HepG2 (cell line): Measurements from ENCODE around the gene FDPS. TPM values are rescaled to one million over a fixed set of nuclear protein-coding genes. Genes with fewer than 3 reads are reported as not detected.
A peak's percentile ranks its signal among the peaks of the same experiment; 100 is the strongest.

Experiments used
- ARNT ChIP-seq: fragments of 450-650 bp; IDR thresholded peaks from 2 replicates; pipeline ENCODE4 v1.6.1; 2017
- CREB1 ChIP-seq, 2 experiments: fragments of 450-650 bp in 1 of 2; IDR thresholded peaks; 2 replicates each; pipeline ENCODE4 v1.6.1; 2016 to 2017; ENCODE audit warnings: control low read depth in 1 of 2, mild to moderate bottlenecking in 1 of 2, missing compliant biosample characterization in 1 of 2, missing genetic modification characterization in 1 of 2
- ESRRA ChIP-seq: sonication (generic); formaldehyde crosslinking; IDR thresholded peaks from 2 replicates; pipeline ENCODE4 v1.5.1; 2020; ENCODE audit warnings: mild to moderate bottlenecking, low read depth, missing genetic modification reagents
- ETV6 ChIP-seq: sonication (generic); formaldehyde crosslinking; conservative IDR thresholded peaks from 2 replicates; pipeline ENCODE4 v1.4.0; 2020; ENCODE audit warnings: missing genetic modification reagents
- HIVEP1 ChIP-seq: sonication (generic); formaldehyde crosslinking; IDR thresholded peaks from 2 replicates; pipeline ENCODE4 v1.4.0; 2020; ENCODE audit warnings: mild to moderate bottlenecking, missing genetic modification reagents
- HNF1B ChIP-seq: sonication (generic); formaldehyde crosslinking; IDR thresholded peaks from 2 replicates; pipeline ENCODE4 v1.5.1; 2020; ENCODE audit warnings: mild to moderate bottlenecking, moderate library complexity, missing genetic modification reagents
- IKZF5 ChIP-seq: IDR thresholded peaks from 2 replicates; pipeline ENCODE4 v1.6.1; 2018; ENCODE audit warnings: missing genetic modification reagents, mild to moderate bottlenecking, missing compliant biosample characterization
- NBN ChIP-seq: fragments of 450-650 bp; conservative IDR thresholded peaks from 2 replicates; pipeline ENCODE4 v1.6.1; 2017
- NCOA5 ChIP-seq: sonication (generic); formaldehyde crosslinking; IDR thresholded peaks from 2 replicates; pipeline ENCODE4 v1.4.0; 2020; ENCODE audit warnings: missing genetic modification reagents
- RARA ChIP-seq: IDR thresholded peaks from 2 replicates; pipeline ENCODE4 v1.6.1; 2016; ENCODE audit warnings: missing genetic modification reagents, missing compliant biosample characterization
- SCMH1 ChIP-seq: sonication (generic); formaldehyde crosslinking; IDR thresholded peaks from 2 replicates; pipeline ENCODE4 v1.9.0; 2021; ENCODE audit warnings: missing genetic modification reagents, mild to moderate bottlenecking, borderline replicate concordance
- SKIL ChIP-seq: sonication (generic); formaldehyde crosslinking; IDR thresholded peaks from 2 replicates; pipeline ENCODE4 v1.8.0; 2022; ENCODE audit warnings: missing genetic modification reagents, mild to moderate bottlenecking, moderate library complexity, borderline replicate concordance
- SMYD3 ChIP-seq: sonication (generic); formaldehyde crosslinking; IDR thresholded peaks from 2 replicates; pipeline ENCODE4 v1.8.1; 2023; ENCODE audit warnings: mild to moderate bottlenecking, missing genetic modification reagents
- THAP11 ChIP-seq: IDR thresholded peaks from 2 replicates; pipeline ENCODE4 v1.6.1; 2016; ENCODE audit warnings: missing biosample characterization, missing genetic modification reagents
- ZBTB44 ChIP-seq: sonication (generic); formaldehyde crosslinking; IDR thresholded peaks from 2 replicates; pipeline ENCODE4 v1.4.0; 2020; ENCODE audit warnings: missing genetic modification reagents
- ZNF564 ChIP-seq: sonication (generic); formaldehyde crosslinking; IDR thresholded peaks from 2 replicates; pipeline ENCODE4 v1.8.1; 2023; ENCODE audit warnings: mild to moderate bottlenecking, missing genetic modification reagents
- ZNF616 ChIP-seq: sonication (generic); formaldehyde crosslinking; IDR thresholded peaks from 2 replicates; pipeline ENCODE4 v1.5.0; 2020; ENCODE audit warnings: low read depth, mild to moderate bottlenecking, missing genetic modification reagents
- ZNF709 ChIP-seq: sonication (generic); formaldehyde crosslinking; IDR thresholded peaks from 2 replicates; pipeline ENCODE4 v1.5.0; 2020; ENCODE audit warnings: mild to moderate bottlenecking, missing genetic modification reagents
- polyA plus RNA-seq, 8 experiments: library from polyadenylated mRNA; depleted of rRNA in 3 of 8; stranded (reverse) in 7 of 8; unstranded in 1 of 8; fragments of >200 nt; fragmentation: Illumina TruSeq in 4 of 8; extraction: Trizol in 4 of 8; gene quantifications; 2 replicates each; pipeline versions ENCODE4 v1.2.1 to v1.2.3, GENCODE V29; 2011 to 2016; ENCODE audit warnings: low read depth in 4 of 8, missing spikeins in 1 of 8, mixed read lengths in 1 of 8; ENCODE audit not compliant: insufficient read depth in 1 of 8
- total RNA-seq, 5 experiments: library from RNA; depleted of rRNA; stranded (reverse); fragments of >200 nt; fragmentation: Illumina TruSeq; extraction: Trizol; gene quantifications; 2 replicates each; pipeline ENCODE4 v1.2.3, GENCODE V29; 2016; ENCODE audit warnings: low read depth in 1 of 5
- TF ChIP-seq, protein P1 (sequence below): sonication (generic); formaldehyde crosslinking; IDR thresholded peaks from 2 replicates; pipeline ENCODE4 v1.4.0; 2020; ENCODE audit warnings: low read depth, mild to moderate bottlenecking, missing genetic modification reagents
- TF ChIP-seq, protein P2 (sequence below): IDR thresholded peaks from 2 replicates; pipeline ENCODE4 v1.6.1; 2016

FDPS gene
- total and polyA plus RNA-seq, 2 of the 13 experiments (the other 11 are each of a cell fraction or from before 2014, with no cell fraction given): 264 to 519 TPM

DNA sequence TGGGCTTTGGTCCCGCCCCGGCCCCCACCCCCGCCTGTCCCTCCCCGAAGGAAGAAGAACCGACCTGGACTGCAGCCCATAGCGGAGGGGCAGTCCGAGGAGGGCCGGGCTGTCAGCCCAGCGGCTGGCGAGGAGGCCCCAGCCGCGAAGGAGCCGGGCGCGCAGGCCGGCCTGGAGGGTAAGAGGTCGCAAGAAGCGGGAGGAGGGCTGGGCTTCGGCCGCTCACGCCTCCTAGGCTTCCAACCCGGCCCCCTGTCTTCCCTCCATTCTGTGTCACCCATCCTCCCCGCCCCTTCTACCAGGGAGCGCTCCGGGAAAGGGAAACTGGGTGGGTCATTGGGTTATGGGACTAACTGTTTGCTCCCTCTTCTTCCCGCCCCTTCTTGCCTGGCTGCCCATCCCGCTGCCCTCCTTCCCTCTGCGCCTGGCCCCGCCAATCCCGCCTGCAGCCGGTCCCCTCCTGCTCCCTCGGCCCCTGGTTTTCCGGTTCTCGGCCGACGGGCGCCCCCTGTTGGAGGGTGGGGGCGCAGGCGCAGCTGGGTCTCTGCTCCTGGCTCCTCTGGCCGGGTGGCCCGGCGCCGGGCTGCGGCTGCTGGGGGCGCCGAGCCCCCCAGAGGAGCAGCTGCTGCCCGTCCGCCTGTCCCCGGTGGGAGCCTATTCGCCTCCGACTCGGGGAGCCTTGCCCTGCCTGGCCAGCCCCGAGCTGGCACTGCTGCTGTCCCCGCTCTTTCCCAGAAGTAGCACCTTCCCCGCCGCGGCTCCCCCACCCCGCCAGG lies 14.5 kb downstream of the FDPS start (continued):
- TF ChIP-seq SKIL (CRISPR knock-in tag): no peak
- no peak for TF ChIP-seq ZNF616 (CRISPR knock-in tag)
- TF ChIP-seq RARA (CRISPR knock-in tag): 0 out of 2 replicates have a peak, but pooled peaks have one; percentile 35
- TF ChIP-seq CREB1 (IDR thresholded peaks at IDR 0.05): no peak
- TF ChIP-seq CREB1 (CRISPR knock-in tag; IDR thresholded peaks at IDR 0.05): no peak
- peak; percentile 86 for TF ChIP-seq THAP11 (CRISPR knock-in tag)
- no peak for TF ChIP-seq SCMH1
- no peak for TF ChIP-seq ARNT
- TF ChIP-seq ETV6: no peak
- no peak for TF ChIP-seq NCOA5 (CRISPR knock-in tag)
- TF ChIP-seq NBN: no peak
- no peak for TF ChIP-seq HIVEP1 (CRISPR knock-in tag)
- no peak for TF ChIP-seq SMYD3 (CRISPR knock-in tag)
- TF ChIP-seq, protein P1, sequence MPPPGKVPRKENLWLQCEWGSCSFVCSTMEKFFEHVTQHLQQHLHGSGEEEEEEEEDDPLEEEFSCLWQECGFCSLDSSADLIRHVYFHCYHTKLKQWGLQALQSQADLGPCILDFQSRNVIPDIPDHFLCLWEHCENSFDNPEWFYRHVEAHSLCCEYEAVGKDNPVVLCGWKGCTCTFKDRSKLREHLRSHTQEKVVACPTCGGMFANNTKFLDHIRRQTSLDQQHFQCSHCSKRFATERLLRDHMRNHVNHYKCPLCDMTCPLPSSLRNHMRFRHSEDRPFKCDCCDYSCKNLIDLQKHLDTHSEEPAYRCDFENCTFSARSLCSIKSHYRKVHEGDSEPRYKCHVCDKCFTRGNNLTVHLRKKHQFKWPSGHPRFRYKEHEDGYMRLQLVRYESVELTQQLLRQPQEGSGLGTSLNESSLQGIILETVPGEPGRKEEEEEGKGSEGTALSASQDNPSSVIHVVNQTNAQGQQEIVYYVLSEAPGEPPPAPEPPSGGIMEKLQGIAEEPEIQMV (CRISPR knock-in tag): no peak
- TF ChIP-seq, protein P2, sequence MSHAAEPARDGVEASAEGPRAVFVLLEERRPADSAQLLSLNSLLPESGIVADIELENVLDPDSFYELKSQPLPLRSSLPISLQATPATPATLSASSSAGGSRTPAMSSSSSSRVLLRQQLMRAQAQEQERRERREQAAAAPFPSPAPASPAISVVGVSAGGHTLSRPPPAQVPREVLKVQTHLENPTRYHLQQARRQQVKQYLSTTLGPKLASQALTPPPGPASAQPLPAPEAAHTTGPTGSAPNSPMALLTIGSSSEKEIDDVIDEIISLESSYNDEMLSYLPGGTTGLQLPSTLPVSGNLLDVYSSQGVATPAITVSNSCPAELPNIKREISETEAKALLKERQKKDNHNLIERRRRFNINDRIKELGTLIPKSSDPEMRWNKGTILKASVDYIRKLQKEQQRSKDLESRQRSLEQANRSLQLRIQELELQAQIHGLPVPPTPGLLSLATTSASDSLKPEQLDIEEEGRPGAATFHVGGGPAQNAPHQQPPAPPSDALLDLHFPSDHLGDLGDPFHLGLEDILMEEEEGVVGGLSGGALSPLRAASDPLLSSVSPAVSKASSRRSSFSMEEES: no peak
- peak; percentile 64; the same call in 1 of the 2 replicates for TF ChIP-seq HNF1B (CRISPR knock-in tag)
- no peak for TF ChIP-seq ZNF564 (CRISPR knock-in tag)
- TF ChIP-seq IKZF5 (CRISPR knock-in tag): peak; percentile 23; the same call in 1 of the 2 replicates
- TF ChIP-seq ZBTB44 (CRISPR knock-in tag): no peak
- TF ChIP-seq ESRRA (CRISPR knock-in tag): no peak
- TF ChIP-seq ZNF709: 0 out of 2 replicates have a peak, but pooled peaks have one; percentile 43
